ENCODE measurements around the gene AK6. TPM values are rescaled to one million over a fixed set of nuclear protein-coding genes. Genes with fewer than 3 reads are reported as not detected.
"Not testable (repeated sequence)": the region's sequence is repeated elsewhere in the genome, so short reads cannot be mapped to it uniquely, and the experiment has no call there.

Gene AK6
- polyA plus RNA-seq, 1 experiment = 92.4 TPM

DNA sequence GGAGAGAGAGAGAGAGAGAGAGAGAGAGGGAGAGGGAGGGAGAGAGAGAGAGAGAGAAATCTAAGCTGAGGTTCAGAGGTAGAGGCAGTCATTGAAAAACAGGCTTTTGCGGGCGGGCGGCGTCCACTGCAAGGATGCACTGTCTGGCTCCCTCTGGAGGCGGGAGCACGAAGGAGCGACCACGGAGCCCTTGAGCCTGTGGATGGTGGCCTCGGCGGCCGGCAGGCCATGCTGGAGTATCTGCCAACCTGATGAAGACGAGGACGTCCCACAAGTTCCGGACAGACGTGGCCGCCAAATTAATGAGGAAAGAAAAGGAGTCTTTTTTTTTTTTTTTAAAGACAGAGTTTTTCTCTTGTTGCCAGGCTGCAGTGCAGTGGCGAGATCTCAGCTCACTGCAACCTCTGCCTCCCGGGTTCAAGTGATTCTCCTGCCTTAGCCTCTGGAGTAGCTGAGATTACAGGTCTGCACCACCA, 34.5 kb downstream of the AK6 start:
- peak; percentile 87 for TF ChIP-seq CTCF (IDR thresholded peaks at IDR 0.05; ENCODE audit: low read depth, low read length)
- H3K27ac ChIP-seq (ENCODE audit: low read depth, low read length) = no peak overlapping the region
- ChIA-PET CTCF (interaction anchor here (0.6 to 4.8 kb wide), 32 partner anchors 8 to 292 kb away, joined by 3 to 58 read pairs (median 4); partner anchors contain the start of genes CDK7 and SLC30A5), POLR2A (interaction anchor here (0.8 kb wide), 1 partner anchor 241 kb away, joined by 3 read pairs; the partner anchor contains the start of gene SLC30A5)
- H3K9me3 ChIP-seq (ENCODE audit: control insufficient read depth, insufficient read depth, low read length) = no peaks in the 10 kb centered on the region; the same call in 1 of the 2 replicates
- peak; percentile 46 for DNase-seq (ENCODE audit: low read depth, low spot score)
- no peaks in the 10 kb centered on the region for H3K27me3 ChIP-seq (ENCODE audit: control insufficient read depth, insufficient read depth, low read length)
- H3K4me3 ChIP-seq (ENCODE audit: low read depth, low read length) = no peak overlapping the region

DNA sequence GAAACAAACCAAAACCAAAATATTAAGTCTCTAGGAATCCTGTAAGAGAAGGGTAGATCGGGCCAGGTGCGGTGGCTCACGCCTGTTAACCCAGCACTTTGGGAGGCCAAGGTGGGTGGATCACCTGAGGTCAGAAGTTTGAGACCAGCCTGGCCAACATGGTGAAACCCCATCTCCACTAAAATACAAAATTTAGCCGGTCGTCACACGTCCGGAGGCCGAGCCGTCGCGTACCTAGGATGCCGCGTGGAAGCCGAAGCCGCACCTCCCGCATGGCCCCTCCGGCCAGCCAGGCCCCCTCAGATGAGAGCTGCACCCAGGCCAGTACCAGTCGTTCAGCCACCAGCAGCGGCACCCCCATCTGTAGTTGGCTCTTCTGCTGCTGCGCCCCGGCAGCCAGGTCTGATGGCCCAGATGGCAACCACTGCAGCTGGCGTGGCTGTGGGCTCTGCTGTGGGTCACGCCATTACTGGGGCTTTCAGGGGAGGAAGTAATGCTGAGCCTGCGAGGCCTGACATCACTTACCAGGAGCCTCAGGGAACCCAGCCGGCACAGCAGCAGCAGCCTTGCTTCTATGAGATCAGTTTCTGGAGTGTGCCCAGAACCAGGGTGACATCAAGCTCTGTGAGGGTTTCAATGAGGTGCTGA, 35.5 kb downstream of the AK6 start:
- not testable (repeated sequence) for H3K4me3 ChIP-seq (ENCODE audit: low read depth, low read length); DNase-seq (ENCODE audit: low read depth, low spot score); H3K9me3 ChIP-seq (ENCODE audit: control insufficient read depth, insufficient read depth, low read length); H3K27ac ChIP-seq (ENCODE audit: low read depth, low read length); H3K27me3 ChIP-seq (ENCODE audit: control insufficient read depth, insufficient read depth, low read length)
- CTCF ChIA-PET = interaction anchor here (0.6 to 4.8 kb wide), 18 partner anchors 9 to 291 kb away, joined by 3 to 58 read pairs (median 4); partner anchors contain the start of genes CDK7 and SLC30A5
- POLR2A ChIA-PET = interaction anchor here (0.6 to 0.7 kb wide), 2 partner anchors 40 to 118 kb away, joined by 3 to 4 read pairs; no protein-coding TSS in a partner anchor

- CTCF ChIA-PET = interaction anchor here (1.2 to 1.4 kb wide), 2 partner anchors 238 to 239 kb away, joined by 4 to 7 read pairs; partner anchors contain the start of gene SLC30A5
- Histone ChIP-seq H3K27ac (ENCODE audit: low read depth, low read length) (no peak overlapping the region), H3K27me3 (ENCODE audit: control insufficient read depth, insufficient read depth, low read length) (no peaks in the 10 kb centered on the region), H3K4me3 (ENCODE audit: low read depth, low read length) (peak overlapping the region; percentile 76), H3K9me3 (ENCODE audit: control insufficient read depth, insufficient read depth, low read length) (no peaks in the 10 kb centered on the region; the same call in 1 of the 2 replicates)
- no peak for TF ChIP-seq CTCF (IDR thresholded peaks at IDR 0.05; ENCODE audit: low read depth, low read length)
- POLR2A ChIA-PET = interaction anchor here (1.0 kb wide), 1 partner anchor 38 kb away, joined by 3 read pairs; the partner anchor contains the start of gene RAD17
- no peak for DNase-seq (ENCODE audit: low read depth, low spot score)
Measured at GRCh38 chr5:69331528-69332445, 37.5 kb downstream of the AK6 start.

DNA sequence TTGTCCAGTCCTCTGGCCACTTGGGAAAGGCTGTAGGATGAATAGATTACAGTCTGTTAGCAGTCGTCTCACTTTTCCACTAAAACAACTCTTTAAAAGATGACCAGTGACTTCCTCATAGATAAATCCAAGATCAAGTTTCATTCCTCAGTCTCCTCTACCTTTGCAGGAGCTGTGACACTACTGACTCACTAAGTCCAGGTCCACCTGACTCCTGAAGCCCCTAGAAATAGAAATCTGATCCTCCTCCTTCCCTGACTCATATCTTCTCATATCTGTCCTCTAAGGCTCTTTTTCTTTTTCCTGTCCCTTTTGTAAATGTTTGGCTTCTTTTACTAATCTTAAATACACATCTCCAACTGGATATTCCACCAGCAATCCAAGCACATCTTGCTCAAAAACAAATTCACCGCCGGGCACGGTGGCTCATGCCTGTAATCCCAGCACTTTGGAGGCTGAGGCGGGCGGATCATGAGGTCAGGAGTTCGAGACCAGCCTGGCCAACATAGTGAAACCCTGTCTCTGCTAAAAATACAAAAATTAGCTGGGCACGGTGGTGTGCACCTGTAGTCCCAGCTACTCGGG, 39.3 kb downstream of the AK6 start:
- Histone ChIP-seq H3K9me3 (ENCODE audit: control insufficient read depth, insufficient read depth, low read length) (no peaks in the 10 kb centered on the region; the same call in 1 of the 2 replicates), H3K27me3 (ENCODE audit: control insufficient read depth, insufficient read depth, low read length) (no peaks in the 10 kb centered on the region), H3K27ac (ENCODE audit: low read depth, low read length) (no peak overlapping the region), H3K4me3 (ENCODE audit: low read depth, low read length) (no peak overlapping the region)
- CTCF ChIA-PET = interaction anchor here (0.7 kb wide), 1 partner anchor 47 kb away, joined by 4 read pairs; no protein-coding TSS in a partner anchor
- no peak for DNase-seq (ENCODE audit: low read depth, low spot score)
- POLR2A ChIA-PET = no interaction called here
- no peak for TF ChIP-seq CTCF (IDR thresholded peaks at IDR 0.05; ENCODE audit: low read depth, low read length)

DNA sequence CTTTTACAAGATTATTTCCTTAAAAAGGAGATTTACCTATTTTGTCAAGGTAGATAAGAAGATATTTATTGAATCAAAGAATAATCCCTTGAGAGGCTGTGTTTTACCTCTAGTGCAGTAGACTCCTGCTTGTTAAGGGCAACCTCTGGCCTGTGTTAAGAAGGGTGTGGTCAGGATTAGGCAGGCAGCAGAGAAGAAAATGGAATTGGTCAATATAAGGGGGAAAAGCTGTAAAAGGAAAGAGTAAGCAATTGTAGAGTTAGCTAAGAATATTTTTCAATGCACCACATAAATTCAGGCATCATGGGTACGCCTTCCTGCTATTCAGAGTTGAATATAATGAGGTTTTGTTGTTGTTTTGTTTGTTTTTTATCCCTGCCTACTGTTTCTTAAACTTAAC, 43.0 kb downstream of the AK6 start:
- H3K4me3 ChIP-seq (ENCODE audit: low read depth, low read length) = no peak overlapping the region
- no peak overlapping the region for H3K27ac ChIP-seq (ENCODE audit: low read depth, low read length)
- TF ChIP-seq CTCF (IDR thresholded peaks at IDR 0.05; ENCODE audit: low read depth, low read length) = no peak
- no peaks in the 10 kb centered on the region for H3K9me3 ChIP-seq (ENCODE audit: control insufficient read depth, insufficient read depth, low read length)
- H3K27me3 ChIP-seq (ENCODE audit: control insufficient read depth, insufficient read depth, low read length) = no peaks in the 10 kb centered on the region
- CTCF ChIA-PET = no interaction called here
- no peak for DNase-seq (ENCODE audit: low read depth, low spot score)
- POLR2A ChIA-PET = no interaction called here
